Fibroblast of lung (primary cell): ENCODE data around the gene RSPH9. TPM values are rescaled to one million over a fixed set of nuclear protein-coding genes. Genes with fewer than 3 reads are reported as not detected.
A peak's percentile ranks its signal among the peaks of the same experiment; 100 is the strongest.

Source experiments
- DNase-seq, 2 donors: peaks; one replicate each; pipeline versions ENCODE4 v3.0.0 to v3.0.0-alpha.2; 2010; ENCODE audit warnings: low read depth in 2 of 2
- H2AFZ ChIP-seq: 2 replicates; pipeline ENCODE4 v1.5.1; 2012; ENCODE audit warnings: low read length, control low read depth, inconsistent platforms
- H3K27ac ChIP-seq: 2 replicates; pipeline ENCODE4 v1.5.1; 2011; ENCODE audit warnings: low read length, control low read depth; ENCODE audit not compliant: insufficient read depth
- H3K27me3 ChIP-seq: 2 replicates; pipeline ENCODE4 v1.5.1; 2011; ENCODE audit warnings: mild to moderate bottlenecking, low read length; ENCODE audit not compliant: control insufficient read depth, insufficient read depth
- H3K36me3 ChIP-seq: 2 replicates; pipeline ENCODE4 v1.5.1; 2011; ENCODE audit warnings: low read length; ENCODE audit not compliant: control insufficient read depth, insufficient read depth
- H3K4me1 ChIP-seq: 2 replicates; pipeline ENCODE4 v1.5.1; 2011; ENCODE audit warnings: low read length; ENCODE audit not compliant: control insufficient read depth, insufficient read depth; ENCODE audit errors: extremely low read depth
- H3K4me2 ChIP-seq: 2 replicates; pipeline ENCODE4 v1.5.1; 2011; ENCODE audit warnings: low read length, control low read depth; ENCODE audit not compliant: insufficient read depth; ENCODE audit errors: extremely low read depth
- H3K4me3 ChIP-seq, 4 experiments: fragments of 200-600 bp in 1 of 4; sonication (generic) in 1 of 4; replicated peaks in 1 of 4; 2 replicates each; pipeline ENCODE4 v1.5.1; 2011 to 2016; ENCODE audit warnings: low read length in 4 of 4, low read depth in 3 of 4, mild to moderate bottlenecking in 3 of 4, control low read depth in 2 of 4, inconsistent platforms in 1 of 4, mixed read lengths in 1 of 4; ENCODE audit not compliant: insufficient read depth in 1 of 4; ENCODE audit errors: control extremely low read depth in 1 of 4
- H3K79me2 ChIP-seq: 2 replicates; pipeline ENCODE4 v1.5.1; 2012; ENCODE audit warnings: mild to moderate bottlenecking, low read length, inconsistent platforms; ENCODE audit not compliant: control insufficient read depth, insufficient read depth
- H3K9ac ChIP-seq: 2 replicates; pipeline ENCODE4 v1.5.1; 2011; ENCODE audit warnings: mild to moderate bottlenecking, low read length, control low read depth; ENCODE audit not compliant: insufficient read depth
- H3K9me3 ChIP-seq: 2 replicates; pipeline ENCODE4 v1.5.1; 2012; ENCODE audit warnings: low read depth, low read length; ENCODE audit not compliant: control insufficient read depth, insufficient read depth
- H4K20me1 ChIP-seq: 2 replicates; pipeline ENCODE4 v1.5.1; 2011; ENCODE audit warnings: low read length; ENCODE audit not compliant: control insufficient read depth, insufficient read depth; ENCODE audit errors: extremely low read depth
- CTCF ChIP-seq, 2 donors: IDR thresholded peaks in 1 of 2; conservative IDR thresholded peaks in 1 of 2; 1 replicate in 1 of 2; 2 replicates in 1 of 2; pipeline ENCODE4 v1.5.1; 2011 to 2012; ENCODE audit warnings: low read length in 2 of 2, control low read depth in 1 of 2, inconsistent platforms in 1 of 2, low read depth in 1 of 2, mild to moderate bottlenecking in 1 of 2
- EZH2 ChIP-seq: IDR thresholded peaks from 2 replicates; pipeline ENCODE4 v1.5.1; 2012; ENCODE audit warnings: low read length, control low read depth, mild to moderate bottlenecking; ENCODE audit errors: missing control alignments
- polyA plus RNA-seq, 2 donors: library from polyadenylated mRNA; depleted of rRNA in 1 of 2; stranded (reverse) in 1 of 2; unstranded in 1 of 2; fragments of >200 nt; gene quantifications; 2 replicates each; pipeline ENCODE4 v1.2.1, GENCODE V29; 2011 to 2012; ENCODE audit warnings: missing spikeins in 1 of 2
- total RNA-seq: library from RNA; depleted of rRNA; stranded (reverse); fragments of >200 nt; gene quantifications from 2 replicates; pipeline ENCODE4 v1.2.1, GENCODE V29; 2014

RSPH9 gene
- total and polyA plus RNA-seq, 2 donors (not counting 1 experiment from before 2014, with no cell fraction given) = 0.87 to 1.7 TPM

DNA sequence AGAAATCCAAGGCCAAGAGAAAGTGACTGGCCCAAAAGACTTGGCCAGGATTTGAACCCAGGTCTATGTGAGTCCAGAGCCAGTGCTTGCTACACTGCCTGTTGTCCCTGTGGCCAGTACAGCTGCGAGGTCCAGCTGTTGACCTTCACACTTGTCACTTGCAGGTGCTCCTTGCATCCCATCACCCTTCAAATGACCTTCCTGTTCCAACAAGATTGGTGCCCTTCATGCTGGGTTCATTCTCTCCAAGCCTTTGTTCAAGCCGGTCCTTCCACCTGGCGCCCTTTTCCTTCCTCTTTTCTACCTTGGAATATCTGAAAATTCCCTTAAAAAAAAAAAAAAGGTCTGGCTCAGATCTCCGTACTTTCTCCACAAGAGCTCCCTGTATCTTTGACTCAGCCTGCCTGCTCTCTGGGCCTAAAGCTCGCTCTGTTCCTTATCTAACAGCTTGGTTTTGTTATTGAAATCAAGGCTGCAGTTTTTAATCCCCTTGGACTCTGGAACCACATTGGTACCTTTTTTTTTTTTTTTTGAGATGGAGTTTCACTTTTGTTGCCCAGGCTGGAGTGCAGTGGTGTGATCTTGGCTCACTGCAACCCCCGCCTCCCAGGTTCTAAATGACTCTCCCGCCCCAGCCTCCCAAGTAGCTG lies 64.9 kb downstream of the RSPH9 start:
- Histone ChIP-seq H3K9me3 (no peaks in the 10 kb centered on the region), H3K79me2 (no peaks in the 10 kb centered on the region), H3K9ac (no peak overlapping the region), H3K4me1 (peaks cover 21% of the 10 kb centered on the region), H3K27me3 (no peaks in the 10 kb centered on the region), H3K4me3 (no peak overlapping the region), H4K20me1 (no peaks in the 10 kb centered on the region), H3K27ac (no peak overlapping the region), H3K4me2 (peak overlapping the region; percentile 75), H2AFZ (no peak overlapping the region), H3K36me3 (no peaks in the 10 kb centered on the region)
- DNase-seq = peak in 1 of 2 donors; percentile 18
- TF ChIP-seq EZH2 (no peak), CTCF (conservative IDR thresholded peaks at IDR 0.05 in 1 of 2, IDR thresholded peaks at IDR 0.05 in 1 of 2; ENCODE audit: low read depth in 1 of 2, low read length in 2 of 2) (no peak)

DNA sequence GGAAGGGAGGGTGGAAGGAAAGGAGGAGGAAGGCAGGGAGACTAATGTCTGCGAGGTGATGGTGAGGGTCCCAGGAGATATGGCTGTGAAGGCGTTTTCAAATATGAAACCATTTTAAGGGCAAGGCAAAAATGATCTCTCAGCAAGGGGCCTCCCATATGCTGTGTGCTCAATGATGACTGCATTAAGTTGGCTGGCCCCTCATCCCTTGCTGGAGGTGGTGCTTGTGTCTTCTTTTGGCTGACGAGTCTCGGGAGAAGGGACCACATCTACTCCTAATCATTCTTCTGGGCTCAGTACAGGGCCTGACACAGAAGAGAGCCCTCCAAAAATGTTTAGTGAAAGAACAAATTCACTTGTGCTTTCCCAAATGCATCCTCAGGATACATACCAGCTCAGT lies 65.7 kb downstream of the RSPH9 start:
- H3K27me3 ChIP-seq = no peaks in the 10 kb centered on the region
- no peak overlapping the region for H3K4me3 ChIP-seq
- peaks cover 21% of the 10 kb centered on the region for H3K4me1 ChIP-seq
- no peaks in the 10 kb centered on the region for H3K9me3 ChIP-seq
- no peak overlapping the region for H2AFZ ChIP-seq
- TF ChIP-seq EZH2 (no peak), CTCF (conservative IDR thresholded peaks at IDR 0.05 in 1 of 2, IDR thresholded peaks at IDR 0.05 in 1 of 2; ENCODE audit: low read depth in 1 of 2, low read length in 2 of 2) (no peak)
- H4K20me1 ChIP-seq = no peaks in the 10 kb centered on the region
- H3K79me2 ChIP-seq = no peaks in the 10 kb centered on the region
- no peak for DNase-seq
- H3K36me3 ChIP-seq = no peaks in the 10 kb centered on the region
- H3K4me2 ChIP-seq = no peak overlapping the region
- H3K9ac ChIP-seq = no peak overlapping the region
- H3K27ac ChIP-seq = no peak overlapping the region

GRCh38 chr6:43712579-43712978 lies 67.7 kb downstream of the RSPH9 start:
- Histone ChIP-seq H3K27me3 (no peaks in the 10 kb centered on the region), H3K9ac (no peak overlapping the region), H2AFZ (no peak overlapping the region), H4K20me1 (no peaks in the 10 kb centered on the region), H3K36me3 (no peaks in the 10 kb centered on the region), H3K9me3 (no peaks in the 10 kb centered on the region), H3K4me2 (no peak overlapping the region), H3K4me3 (no peak overlapping the region), H3K27ac (no peak overlapping the region), H3K4me1 (peaks cover 11% of the 10 kb centered on the region), H3K79me2 (no peaks in the 10 kb centered on the region)
- no peak for TF ChIP-seq EZH2
- no peak for TF ChIP-seq CTCF (conservative IDR thresholded peaks at IDR 0.05 in 1 of 2, IDR thresholded peaks at IDR 0.05 in 1 of 2; ENCODE audit: low read depth in 1 of 2, low read length in 2 of 2)
- no peak for DNase-seq
